NT2/D1 (cell line): ENCODE measurements around the gene CFD.

Experiments
- SUZ12 ChIP-seq: IDR thresholded peaks from 2 replicates; pipeline ENCODE4 v1.6.1; 2011; ENCODE audit not compliant: insufficient read length, insufficient read depth; ENCODE audit errors: extremely low read depth
- YY1 ChIP-seq: IDR thresholded peaks from 2 replicates; pipeline ENCODE4 v1.6.1; 2011; ENCODE audit not compliant: insufficient read length, insufficient read depth
- ZNF274 ChIP-seq: IDR thresholded peaks from 2 replicates; pipeline ENCODE4 v1.6.1; 2011; ENCODE audit warnings: mild to moderate bottlenecking, low read depth, low read length

- TF ChIP-seq YY1 (no peak), ZNF274 (no peak), SUZ12 (no peak)
Observed at GRCh38 chr19:875265-875879, 15.9 kb downstream of the CFD start.
